Fibroblast of upper back skin (primary cell): Measurements from ENCODE around the gene LRRC51.
A peak's percentile ranks its signal among the peaks of the same experiment; 100 is the strongest.

Experiments used
- DNase-seq: peaks from one replicate; pipeline ENCODE4 v3.0.0-alpha.2; 2013

LRRC51 gene

DNA sequence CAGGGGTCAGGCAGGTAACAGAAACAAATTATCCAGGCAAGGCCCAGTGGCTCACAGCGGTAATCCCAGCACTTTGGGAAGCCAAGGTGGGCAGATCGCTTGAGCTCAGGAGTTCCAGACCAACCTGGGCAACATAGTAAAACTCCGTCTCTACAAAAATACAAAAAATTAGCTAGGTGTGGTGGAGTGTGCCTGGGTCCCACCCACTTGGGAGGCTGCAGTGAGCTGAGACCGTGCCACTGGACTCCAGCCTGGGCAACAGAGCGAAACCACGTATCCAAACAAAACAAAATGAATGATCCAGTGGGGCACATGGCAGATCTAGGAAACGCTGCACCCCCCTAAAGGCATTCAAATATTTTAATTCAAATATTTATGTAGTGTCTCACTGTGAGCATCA lies 10.2 kb upstream of the LRRC51 start:
- no peak for DNase-seq

GRCh38 chr11:72072348-72072747 lies 8.3 kb upstream of the LRRC51 start:
- peak; percentile 87 for DNase-seq

DNA sequence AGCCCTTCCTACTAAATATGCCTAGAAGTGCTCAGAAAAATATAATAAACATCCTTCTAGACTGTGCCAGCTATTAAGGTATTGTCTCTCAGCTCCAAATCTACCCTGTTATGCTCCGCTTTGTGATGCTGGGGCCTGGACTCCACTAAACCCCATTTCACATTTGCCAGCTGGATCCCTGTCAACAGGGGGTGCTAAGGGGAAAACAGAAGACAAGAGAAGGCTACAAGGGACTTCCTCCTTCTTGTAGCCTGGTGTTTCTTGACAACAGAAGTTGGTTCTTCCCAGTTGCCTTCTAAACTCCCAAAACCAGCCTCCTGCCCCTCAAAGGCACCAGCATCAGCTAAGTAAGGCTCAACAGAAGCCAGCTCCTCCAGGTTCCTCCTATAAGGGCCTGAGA lies 5.5 kb upstream of the LRRC51 start:
- DNase-seq, result peak; percentile 41

DNA sequence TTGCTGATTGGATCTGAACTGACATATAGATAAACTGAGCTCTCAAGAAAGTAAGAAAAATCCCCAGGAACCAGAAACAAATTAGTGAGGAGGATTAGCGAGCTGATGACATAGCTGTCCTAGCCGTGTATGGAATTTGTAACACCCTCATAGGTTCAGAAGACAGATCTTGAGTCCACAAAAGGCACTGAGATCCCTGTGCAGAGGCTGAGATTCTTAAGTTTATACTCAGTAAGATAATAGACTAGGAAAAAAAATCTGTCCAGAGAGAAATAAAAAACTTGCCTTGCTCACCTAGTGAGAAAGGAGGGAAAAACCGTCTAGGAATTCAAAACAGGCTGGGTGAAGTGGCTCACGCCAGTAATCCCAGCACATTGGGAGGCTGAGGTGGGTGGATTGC lies 4.9 kb upstream of the LRRC51 start:
- no peak for DNase-seq

- DNase-seq, result no peak
Measured at GRCh38 chr11:72078477-72078876, 2.2 kb upstream of the LRRC51 start.

DNA sequence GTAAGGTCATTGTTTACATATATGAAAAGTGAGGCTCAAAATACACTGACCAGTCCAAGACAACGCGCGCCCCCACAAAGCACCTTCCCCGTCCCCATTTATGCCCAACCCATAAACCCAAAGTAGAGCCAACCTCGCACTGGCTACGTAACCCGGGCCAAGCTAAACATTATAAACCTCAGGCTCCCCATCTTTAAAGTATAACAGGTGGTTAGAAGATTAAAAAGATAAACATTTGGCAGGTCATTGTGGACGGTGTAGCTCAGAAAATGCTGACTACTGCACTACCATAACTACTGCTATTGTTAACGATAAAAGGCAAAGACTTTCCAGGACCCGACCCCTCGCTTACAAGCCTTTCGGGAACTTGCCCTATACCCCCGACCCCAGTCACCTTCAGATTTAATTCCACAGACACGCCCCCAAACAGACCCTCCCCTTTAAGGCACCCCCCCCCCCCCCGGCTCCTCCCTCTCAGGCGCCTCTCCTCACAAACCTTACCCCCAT lies 778 bp upstream of the LRRC51 start:
- no peak for DNase-seq

GRCh38 chr11:72081184-72081644 lies 564 bp downstream of the LRRC51 start:
- DNase-seq, result no peak

- no peak for DNase-seq
Measured at GRCh38 chr11:72081821-72082453, 1.3 kb downstream of the LRRC51 start.

DNA sequence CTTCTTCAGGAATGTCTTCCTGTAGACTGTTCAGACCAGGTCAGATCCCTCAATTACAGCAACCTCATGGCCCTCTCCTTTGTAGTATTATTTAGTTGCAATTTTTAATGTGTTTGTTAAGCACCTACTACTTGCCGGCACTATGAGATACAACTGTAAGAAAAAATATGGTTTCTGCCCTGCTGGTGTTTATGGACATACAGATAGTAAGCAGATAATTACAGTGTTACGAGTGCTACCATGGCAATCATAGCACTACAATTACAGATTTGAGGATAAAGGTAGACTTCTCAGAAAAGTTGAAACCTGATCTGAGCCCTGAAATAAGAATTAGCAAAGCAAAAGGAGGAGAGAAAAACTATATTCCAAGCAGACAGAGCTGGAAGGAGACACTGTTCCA lies 2.8 kb downstream of the LRRC51 start:
- DNase-seq, result no peak

GRCh38 chr11:72084076-72084475 lies 3.4 kb downstream of the LRRC51 start:
- DNase-seq, result no peak

GRCh38 chr11:72084965-72085364 lies 4.3 kb downstream of the LRRC51 start:
- DNase-seq, result no peak

DNA sequence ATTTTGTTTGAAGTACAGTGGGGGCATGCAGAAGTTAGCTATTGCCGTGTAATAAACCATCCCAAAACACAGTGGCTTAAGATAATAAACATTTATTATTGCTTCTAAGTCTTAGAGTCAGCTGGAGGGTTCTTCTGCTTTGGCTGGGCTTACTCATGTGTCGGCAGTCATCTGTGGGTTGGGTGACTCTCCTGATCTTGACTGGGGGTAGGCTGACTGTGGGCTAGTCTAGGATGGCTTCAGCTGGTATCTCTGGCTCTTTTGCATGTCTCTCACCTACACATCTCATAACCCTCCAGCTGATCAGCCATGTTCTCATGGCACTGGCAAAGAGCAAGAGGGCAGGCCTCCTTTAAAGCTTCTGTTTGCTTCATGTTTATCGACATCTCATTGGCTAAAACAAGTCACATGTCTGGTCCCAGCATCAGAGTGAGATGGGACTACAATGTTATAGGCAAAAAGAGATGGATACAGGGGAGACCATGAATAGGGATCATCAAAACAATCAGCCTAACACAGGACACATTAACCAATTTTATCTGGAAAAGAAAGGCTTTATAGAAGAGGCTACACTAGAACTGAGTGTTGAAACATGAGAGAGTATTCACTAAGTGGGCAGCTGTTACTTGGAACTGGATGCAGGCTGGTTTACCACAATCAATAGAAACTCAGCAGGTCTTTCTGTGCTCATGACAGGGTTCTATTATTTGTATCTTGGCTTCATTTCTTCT lies 5.1 kb downstream of the LRRC51 start:
- no peak for DNase-seq

- no peak for DNase-seq
Measured at GRCh38 chr11:72088076-72088808, 7.6 kb downstream of the LRRC51 start.

- peak; percentile 61 for DNase-seq
Measured at GRCh38 chr11:72091292-72091691, 10.6 kb downstream of the LRRC51 start.

DNA sequence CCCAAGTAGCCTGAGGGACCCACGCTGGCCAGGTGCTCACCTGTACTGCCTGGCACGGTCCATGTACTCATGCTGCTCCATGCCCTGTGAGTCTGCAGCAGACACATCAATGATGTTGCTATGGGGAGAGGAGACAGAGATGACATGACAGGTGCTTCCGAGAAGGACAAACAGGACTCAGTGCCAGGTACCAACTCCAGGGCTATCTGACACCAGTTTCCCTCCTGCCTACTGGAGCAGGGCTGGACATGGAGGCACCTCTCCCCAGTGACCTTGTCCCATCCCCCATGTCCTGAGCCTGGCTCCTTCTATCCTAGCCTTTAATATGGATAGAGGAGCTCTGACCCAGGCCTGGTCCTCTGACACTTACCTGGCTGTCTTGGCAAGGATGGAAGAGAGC lies 18.1 kb downstream of the LRRC51 start:
- no peak for DNase-seq

- no peak for DNase-seq
Measured at GRCh38 chr11:72100009-72100408, 19.4 kb downstream of the LRRC51 start.

GRCh38 chr11:72100462-72100861 lies 19.8 kb downstream of the LRRC51 start:
- DNase-seq, result no peak

GRCh38 chr11:72102162-72102561 lies 21.5 kb downstream of the LRRC51 start:
- DNase-seq, result no peak

DNA sequence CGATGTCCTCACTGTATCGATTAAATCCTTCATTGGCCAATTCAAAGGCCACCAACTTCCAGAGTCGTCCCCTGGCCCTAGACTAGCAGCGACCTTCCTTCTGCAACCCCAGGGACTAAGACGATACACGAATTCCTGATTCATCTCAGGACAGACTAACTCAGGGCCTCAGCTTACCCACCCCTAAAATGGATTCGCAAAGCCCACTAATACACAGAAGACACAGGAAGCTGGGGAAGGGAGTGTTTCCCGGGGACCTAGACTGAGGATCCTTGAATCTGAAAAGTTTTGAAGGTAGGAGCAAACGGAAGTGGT lies 21.9 kb downstream of the LRRC51 start:
- DNase-seq, result no peak

GRCh38 chr11:72102946-72103753 lies 22.5 kb downstream of the LRRC51 start, which contains the start of gene LAMTOR1:
TSS of gene LAMTOR1 (minus strand) at chr11:72103297. CDS start at chr11:72103224, 73 bp downstream.
- DNase-seq, result peak; percentile 99

GRCh38 chr11:72103754-72104167 lies 23.1 kb downstream of the LRRC51 start:
- DNase-seq, result no peak

DNA sequence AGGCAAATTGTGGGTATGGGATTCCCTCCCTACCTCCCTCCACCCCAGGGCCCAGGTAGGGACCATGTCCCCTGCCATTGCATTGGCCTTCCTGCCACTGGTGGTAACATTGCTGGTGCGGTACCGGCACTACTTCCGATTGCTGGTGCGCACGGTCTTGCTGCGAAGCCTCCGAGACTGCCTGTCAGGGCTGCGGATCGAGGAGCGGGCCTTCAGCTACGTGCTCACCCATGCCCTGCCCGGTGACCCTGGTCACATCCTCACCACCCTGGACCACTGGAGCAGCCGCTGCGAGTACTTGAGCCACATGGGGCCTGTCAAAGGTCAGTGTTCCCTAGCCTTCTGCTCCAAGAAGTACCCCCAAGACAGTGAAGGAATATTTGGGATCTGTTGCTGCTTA lies 25.2 kb downstream of the LRRC51 start, which contains the start of gene TOMT:
Gene TOMT, plus strand, starts transcription at position 37 of the 400 bp plus-strand sequence. Its CDS starts 28 bp downstream, at position 65.
- no peak for DNase-seq
